HG03469 (cell line): ENCODE data around the gene ITGB5.

ENCODE experiments used
- ATAC-seq: cut with Tn5 transposase; IDR thresholded peaks from one replicate; pipeline ENCODE4 v1.9.1; 2021; ENCODE audit warnings: mild to moderate bottlenecking, moderate library complexity, moderate number of reproducible peaks; ENCODE audit not compliant: unreplicated experiment

ITGB5 gene

DNA sequence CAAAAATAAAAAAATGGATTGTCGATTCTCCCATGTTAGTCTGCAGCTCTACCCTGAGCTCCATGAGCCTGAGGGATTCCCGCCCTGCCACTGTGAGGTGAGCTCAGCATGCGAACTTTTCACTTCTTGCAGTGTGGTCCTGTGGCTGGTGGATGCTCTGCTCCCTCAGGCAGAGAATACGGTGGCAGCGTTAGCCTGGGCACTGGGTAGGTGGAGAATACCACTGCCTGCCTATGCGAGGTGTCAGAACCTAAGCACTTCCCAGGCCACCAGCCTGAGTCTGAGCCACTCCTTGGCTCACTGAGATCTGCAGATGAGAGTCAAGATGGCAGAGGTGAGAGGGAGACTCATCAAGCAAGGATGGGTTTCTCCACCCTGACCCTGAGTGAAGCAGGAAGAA is 70.1 kb downstream of the ITGB5 start:
- no peak for ATAC-seq

DNA sequence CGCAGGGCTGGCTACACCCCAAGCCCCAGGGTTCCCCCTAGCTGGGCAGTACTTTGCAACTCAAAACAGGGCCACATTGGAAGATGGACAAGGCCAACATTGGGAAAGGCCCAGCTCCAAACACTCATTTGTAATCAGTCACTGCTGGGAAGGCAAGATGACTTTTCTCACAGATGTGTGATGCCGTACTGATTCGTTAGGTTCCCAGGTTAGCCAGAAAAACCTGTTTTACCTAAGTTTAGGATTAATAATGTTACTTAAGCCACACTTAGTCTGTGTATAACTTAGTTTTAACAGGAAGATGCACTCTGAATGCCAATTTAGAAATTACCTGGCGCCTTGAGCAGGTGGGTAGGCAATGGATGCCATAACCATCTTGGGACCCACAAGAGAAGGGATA is 71.0 kb downstream of the ITGB5 start:
- ATAC-seq: no peak

DNA sequence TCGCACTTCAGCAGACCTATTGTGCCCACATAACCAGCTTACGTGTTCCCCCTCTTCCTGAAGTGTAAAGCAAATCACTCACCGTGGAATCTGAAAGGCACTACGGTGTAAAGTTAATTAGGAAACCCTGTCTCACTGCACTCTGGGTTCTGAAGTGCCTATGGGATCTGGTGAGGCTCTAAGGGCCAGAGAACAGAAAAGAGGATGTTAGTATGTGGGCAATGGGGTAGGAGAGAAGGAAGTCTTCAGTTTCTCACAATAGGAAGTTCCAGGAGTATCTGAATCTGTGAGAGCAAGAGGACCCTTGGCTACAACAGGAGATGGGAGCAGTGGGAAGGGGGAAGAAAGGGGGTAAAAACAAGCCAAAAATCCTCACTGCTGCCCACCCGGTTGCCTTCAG is 71.4 kb downstream of the ITGB5 start:
- ATAC-seq: no peak

DNA sequence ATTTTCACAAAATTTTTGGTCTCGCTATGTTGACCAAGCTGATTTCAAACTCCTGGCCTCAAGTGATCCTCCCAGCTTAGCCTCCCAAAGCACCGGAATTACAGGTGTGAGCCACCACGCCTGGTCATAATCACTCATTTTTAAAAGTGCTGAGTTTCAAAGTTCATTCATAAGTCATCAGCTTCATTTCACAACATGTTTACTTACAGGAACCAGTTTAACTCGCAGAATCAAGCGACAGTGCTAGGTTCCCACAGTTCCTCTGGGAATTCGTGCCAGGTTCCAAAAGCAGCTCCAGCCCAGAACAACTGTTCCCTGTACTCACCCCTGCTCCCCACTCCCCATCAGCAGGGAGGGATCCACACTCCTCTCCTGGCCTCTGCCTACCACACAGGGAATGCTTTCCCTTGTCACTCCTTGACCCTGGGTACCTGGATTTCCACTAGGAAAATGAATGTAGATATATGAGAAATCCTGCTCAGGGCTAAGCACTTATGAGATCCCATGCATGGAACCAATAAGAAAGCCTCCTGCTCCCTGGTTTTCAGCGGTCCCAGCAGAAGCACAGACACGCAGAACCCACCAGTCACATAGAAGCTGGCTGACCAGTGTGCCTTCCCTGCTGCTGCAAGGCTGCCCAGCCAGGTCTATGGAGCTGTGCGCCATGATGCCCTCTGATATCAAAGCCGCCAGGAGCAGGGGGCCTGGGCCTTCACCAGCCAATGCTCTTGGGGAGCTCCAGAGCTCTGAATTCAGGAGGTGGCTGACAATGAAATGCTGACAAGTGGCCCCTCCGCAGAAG is 72.3 kb downstream of the ITGB5 start:
- ATAC-seq: no peak

DNA sequence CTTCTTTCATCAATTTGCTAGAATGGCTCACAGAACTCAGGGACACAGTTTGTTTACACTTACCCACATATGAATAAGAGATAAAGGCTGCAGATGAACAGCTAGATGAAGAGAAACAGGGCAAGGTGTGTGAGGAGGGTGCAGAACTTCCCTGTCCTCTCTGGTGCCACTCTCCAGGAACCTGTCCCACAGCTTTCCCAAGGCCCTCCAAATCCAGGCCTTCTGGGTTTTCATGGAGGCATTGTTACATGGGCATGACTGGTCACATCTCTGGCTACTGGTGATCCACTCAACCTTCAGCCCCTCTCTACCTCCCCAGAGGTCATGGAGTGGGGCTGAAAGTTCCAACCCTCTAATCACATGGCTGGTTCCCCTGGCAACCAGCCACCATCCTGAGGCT is 73.6 kb downstream of the ITGB5 start:
- no peak for ATAC-seq

DNA sequence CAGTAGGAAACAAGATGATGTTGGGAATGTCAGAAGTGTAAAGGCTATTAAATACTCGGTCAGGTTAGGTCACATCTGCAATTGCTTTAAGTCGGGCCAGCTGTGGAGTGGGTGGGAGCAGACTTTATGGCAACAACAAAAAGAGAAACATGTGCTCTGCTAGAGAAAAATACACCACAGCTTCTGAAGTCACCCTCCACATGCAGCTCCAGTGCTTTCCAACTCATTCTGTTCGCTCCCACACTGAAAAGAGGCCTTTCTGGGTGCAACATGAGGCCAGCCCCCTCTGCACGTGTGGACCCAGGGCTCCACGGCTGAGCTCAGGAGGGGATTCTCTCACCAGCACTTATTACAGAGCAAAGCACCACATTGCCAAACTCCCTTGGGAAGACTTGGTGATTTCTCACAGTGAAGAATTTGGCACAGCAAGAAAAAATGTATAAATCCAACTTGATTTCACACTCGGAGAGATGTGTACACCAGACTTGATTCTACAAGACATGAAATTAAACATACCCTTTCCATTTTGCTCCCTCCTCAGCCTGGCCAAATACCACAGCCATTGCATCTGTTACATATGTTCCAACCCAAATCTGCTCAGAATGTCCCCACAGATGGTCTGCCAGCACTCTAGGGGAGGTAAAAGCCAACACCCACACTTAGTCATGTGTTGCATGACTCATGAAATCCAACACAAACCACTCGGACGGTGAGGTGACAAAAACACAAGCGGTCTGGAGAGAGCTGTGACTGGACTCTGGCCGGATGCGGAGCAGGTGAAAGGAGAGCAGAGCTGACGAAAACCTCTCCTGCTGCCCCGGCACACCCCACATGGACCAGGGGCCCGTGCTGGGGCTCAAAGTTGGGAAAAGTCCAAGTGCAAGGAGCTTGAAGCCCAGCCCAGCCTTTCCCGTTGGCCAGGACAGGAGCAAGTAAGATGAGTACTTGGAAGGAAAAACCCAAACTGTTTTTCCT is 74.6 kb downstream of the ITGB5 start:
- ATAC-seq: no peak

DNA sequence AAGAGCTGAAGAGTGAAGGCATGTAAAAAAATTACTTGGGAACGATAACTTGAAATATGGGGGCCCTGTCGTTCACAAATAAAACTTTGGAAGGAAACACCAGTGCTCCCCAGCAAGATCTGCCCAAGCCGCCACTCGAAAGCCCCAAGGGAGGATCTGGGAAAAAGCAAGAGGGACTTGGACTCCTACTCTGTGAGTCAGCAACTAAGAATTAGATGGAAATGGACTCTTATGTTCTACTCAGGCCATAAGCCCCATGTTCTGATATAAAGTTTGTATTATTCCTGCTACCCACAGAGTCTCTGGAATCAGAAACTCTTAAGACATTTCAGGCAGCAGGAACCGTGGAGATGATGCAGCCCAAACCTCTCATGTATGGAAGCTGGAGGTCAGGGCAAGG is 75.7 kb downstream of the ITGB5 start:
- no peak for ATAC-seq

DNA sequence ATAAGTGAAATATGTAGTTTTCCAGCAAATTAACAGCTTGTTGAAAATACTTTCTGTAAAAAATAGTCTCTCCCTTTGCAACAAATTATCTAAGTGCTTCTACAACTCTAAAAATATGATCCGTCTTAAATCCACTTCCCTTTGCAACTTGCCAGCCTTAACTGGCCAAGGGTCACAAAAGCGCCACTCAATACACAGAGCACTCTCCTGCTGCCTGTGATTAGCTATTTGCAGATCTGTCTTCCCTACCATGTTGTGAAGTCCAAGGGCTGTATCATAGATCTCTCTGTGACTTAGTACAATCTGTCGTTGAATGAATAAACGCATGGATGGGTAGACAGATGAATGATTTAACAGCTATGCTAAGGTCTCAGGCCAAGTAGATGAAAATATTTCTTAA is 76.2 kb downstream of the ITGB5 start:
- no peak for ATAC-seq

DNA sequence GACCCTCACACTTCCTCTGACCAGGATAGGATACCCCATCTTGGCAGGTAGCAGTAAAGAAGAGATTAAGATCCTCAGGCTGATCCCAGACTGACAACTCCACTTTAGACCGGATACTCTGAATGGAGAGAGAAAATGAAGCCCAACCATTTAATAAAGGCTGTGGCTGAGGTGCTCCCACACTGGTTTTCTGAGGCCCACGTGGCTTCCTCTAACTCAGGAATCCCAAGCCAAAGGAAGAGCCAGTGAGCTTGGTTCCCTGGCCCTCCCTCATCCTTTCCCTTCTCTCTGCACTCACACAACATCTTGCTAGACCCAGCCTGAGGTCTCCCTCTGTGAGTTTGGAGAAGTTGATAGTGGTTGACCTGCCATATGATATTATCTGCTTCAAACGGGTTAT is 78.1 kb downstream of the ITGB5 start:
- ATAC-seq: no peak

DNA sequence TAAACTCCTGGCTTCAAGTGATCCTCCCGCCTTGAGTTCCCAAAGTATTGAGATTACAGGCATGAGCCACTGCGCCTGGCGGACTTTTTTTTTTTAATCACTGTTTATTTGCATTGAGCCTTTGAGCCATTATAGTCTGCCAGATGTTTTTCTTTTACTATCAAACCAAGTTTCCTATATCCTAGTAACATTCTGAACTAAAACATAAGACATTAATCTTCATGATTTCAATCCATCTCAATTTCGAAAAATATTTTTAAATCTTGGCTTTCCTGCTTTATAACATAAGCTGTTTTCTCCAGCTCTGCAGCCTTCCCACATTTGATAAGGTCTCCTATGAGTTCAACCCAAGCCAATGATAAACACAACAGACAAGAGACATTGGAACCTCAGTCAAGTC is 81.5 kb downstream of the ITGB5 start:
- no peak for ATAC-seq

DNA sequence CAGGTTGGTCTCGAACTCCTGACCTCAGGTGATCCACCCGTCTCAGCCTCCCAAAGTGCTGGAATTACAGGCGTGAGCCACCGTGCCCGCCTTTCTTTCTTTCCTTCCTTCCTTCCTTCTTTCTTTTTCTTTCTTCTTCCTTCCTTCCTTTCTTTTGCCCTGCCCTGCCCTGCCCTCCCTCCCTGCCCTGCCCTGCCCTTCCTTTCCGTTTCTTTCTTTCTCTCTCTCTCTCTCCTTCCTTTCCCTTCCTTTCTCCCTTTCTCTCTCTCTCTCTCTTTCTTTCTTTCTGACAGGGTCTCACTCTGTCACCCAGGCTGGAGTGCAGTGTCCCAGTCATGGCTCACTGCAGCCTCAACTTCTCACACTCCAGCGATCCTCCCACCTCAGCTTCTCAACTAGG is 82.3 kb downstream of the ITGB5 start:
- no peak for ATAC-seq

DNA sequence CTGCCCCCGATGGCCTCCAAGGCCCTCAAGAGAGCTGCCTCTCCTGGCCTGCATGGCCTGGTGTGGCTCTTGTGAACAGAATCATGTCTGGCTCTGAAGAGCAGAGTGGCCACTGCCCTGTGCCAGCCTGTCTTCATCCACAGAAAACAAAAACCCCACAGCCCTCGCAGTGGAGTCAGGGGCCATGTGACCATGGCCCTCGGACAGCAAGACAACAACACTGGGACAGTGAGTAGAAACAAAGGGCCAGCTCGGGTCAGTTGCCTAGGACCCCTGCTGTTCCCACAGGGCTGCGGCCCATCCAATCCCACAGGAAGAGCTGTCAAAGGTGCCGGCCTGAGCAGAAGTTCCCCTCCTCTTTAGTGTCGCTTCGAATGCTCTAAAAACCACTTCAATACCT is 84.5 kb downstream of the ITGB5 start:
- no peak for ATAC-seq

DNA sequence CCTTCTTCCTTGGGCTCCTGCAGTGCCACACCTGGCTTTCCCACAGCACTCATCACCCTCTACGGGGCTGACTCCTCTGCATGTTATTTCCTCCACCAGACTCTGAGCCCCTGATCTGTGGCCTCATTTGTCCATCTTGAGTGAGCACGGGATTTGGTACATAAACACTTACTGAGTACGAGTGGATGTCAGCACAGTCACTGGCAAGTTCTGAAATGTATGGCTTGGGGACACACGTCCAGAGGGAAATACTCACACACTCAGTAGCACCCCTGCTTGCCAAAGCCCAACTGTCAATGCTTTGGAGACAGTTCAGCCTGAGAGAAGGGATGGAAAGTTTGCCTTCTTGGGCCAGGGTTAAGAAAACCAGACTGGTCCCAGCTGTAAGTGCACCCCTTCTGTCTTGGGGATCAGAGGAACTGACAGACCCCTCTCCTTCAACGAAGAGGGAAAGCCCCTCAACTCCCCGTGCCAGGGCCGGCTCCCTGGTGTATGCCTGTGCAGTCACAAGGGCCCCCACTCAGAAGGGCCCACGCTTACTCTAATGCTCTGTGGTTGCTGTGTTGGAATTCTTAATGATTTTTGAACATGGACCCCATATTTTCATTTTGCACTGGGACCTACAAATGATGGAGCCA is 85.0 kb downstream of the ITGB5 start:
- no peak for ATAC-seq

DNA sequence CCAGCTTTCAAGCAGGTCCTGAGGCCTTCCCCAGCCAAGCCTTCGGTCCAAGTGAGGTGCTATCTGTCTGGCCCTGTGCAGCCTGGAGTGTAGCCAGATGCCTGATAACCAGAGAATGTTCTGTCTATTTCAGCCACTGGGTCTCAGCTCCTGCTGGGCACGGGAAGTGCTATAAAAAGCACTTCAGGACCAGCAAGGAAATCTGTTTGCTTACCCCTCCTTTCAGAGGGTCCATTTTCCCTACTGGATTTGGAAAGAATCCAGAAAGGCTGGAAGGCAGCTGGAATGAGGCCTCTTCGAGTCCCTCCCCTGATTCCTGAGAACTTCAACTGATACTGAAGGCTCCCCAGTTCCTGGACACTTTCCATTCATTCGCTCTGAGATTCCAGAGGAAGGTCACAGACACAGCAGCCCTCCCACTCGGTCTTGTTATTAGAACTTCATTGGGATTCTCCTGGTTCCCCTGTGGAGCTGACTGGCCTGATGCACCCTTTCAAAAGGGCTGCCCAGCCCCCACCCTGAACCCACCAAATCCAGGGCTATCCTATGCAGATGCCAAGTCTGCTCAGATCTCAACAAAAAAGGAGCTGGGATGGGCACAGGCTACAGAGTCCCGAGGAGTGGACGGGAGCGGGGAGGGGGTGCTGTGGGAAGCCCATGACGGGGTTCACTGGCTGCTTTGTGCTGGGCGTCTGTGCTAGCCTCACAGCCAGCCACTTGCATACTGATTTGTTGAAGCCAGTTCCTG is 86.5 kb downstream of the ITGB5 start:
- ATAC-seq: no peak

DNA sequence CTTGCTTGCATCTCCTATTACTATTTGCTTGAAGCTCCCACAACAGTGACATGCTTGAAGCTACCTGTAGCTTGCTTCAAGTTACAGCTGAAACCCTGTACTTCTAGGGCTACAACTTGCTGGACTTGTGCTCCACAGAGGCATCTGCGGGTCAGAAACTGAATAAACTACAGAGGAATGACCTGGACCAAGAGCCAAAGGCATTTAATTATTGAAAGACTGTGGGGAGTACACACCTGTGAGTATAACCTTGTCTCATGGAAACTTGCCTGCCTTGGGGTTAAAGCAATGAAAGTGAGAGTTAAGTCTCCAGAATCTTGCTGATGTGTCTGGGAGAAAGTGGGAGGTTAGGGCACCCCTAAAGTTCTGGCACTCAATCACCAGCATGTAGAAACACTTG is 87.1 kb downstream of the ITGB5 start:
- no peak for ATAC-seq

DNA sequence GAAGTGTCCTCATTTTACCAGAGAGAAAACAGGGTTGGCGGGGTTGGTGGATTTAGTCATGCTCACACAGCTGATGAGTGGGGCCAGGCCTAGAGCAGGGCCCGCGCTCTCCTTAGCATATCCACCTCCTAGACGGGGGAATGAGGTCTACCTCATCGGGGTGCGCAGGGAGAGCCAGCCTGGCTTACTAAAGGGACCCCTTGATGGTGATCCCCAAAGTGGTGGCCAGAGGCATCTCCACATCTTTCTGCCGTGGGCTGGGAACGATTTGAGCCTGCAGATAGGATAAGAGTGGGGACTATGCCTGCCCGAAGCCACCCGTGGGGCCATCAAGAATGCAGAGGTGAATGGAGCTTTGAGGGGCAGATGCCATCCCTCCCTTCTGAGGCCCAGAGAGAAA is 87.5 kb downstream of the ITGB5 start:
- no peak for ATAC-seq

DNA sequence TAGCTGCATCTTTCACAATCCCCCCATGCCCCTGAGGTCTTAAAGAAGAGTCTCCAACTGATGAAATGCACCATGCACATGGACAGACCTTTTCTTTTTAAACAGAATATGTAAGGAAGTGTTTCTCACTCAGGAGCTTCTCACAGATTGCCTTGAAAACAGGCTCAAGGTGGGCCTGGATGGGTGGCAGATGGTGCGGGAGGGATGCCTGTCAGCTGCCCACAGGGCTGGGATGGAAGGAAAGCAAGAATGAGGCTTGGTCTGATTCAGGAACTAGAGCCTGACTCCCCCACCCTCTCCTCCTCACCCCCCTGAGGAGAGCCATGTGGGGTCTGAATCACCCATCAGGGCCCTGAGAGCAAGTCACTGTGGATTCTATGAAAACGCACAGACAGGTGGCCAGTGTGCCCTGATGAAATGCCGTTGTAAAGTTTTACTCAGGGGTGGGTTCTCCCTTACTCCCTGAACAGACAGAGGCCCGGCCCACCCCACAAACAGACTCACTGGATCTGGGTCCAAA is 89.7 kb downstream of the ITGB5 start:
- no peak for ATAC-seq

DNA sequence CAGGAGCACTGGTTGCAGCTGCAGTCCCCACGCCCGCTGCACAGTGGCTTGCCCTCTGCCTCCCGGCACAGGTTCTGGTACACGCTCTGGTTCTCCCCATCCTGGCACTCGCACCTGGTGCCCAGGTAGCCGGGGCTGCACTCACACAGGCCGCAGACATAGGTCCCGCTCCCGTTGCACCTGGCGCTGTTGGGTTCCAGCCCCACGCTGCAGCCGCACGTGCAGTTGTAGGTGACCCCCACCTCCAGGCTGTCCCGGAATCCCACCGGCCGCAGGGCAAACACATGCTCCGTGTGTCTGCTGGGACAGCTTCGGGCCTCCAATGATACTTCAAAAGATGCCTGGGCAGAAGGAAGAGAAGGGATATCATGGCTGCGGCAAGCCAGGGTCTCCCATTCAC is 90.7 kb downstream of the ITGB5 start:
- no peak for ATAC-seq

DNA sequence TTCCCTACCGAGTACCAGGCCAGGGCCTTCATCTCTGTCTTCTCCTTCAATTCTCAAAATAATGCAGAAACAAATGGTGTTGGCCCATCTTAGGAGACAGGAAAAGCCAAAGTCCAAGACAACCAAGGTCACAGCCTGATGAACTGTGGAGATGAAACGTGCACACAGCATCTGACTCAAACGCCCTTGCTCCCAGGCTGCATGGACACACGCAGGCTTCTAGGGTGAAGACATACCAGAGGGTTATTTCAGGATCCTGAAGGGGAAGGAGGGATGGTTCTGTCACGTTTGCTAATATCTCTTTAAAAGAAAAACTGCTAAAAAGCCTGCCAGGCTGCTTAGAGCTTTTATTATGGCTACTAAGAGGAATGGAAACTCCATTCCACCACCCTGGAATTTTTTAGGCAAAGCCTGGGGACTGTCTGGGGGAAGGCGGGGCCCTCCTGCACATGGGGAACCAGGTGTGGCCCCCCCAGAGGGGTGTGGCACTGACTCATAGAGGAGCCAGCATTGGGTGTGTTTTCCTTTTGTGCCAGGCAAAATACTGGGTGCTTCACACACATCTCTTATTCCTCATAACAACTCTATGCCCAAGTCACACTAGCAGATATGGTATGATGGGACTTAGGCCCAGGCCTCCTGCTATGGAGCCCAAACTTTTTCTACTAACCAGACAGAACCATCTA is 94.0 kb downstream of the ITGB5 start:
- ATAC-seq: no peak
